B cell (primary cell): ENCODE measurements around the gene LY9.

ENCODE experiments used
- EZH2 ChIP-seq: IDR thresholded peaks from 2 replicates; pipeline ENCODE4 v1.6.1; 2012; ENCODE audit warnings: borderline replicate concordance, low read depth, mild to moderate bottlenecking, moderate library complexity, low read length; ENCODE audit not compliant: insufficient read depth, poor library complexity, severe bottlenecking
- TF ChIP-seq, protein P1 (sequence below): fragments of 200-600 bp; IDR thresholded peaks from one replicate; pipeline ENCODE4 v1.8.0; 2022; ENCODE audit warnings: antibody characterized with exemption, mild to moderate bottlenecking

DNA sequence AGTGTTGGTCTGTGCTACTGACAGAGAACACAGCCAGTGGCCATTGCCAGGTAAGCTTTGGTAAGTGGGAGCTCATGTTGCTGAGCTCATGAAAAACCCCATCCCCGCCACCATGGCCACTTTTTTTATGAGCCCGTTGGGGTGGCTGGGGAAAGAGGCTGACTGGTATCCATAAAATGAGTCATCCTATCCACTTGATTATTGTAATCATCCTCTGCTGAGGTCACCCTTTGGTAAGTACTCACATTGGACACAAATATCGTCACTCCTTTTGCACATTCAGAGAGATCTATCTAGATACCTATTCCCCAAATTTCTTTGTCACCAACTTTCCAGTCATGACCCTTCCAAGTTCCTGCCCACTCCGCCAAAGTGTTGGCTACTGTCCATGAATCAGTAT is 34.9 kb upstream of the LY9 start:
- TF ChIP-seq, protein P1, sequence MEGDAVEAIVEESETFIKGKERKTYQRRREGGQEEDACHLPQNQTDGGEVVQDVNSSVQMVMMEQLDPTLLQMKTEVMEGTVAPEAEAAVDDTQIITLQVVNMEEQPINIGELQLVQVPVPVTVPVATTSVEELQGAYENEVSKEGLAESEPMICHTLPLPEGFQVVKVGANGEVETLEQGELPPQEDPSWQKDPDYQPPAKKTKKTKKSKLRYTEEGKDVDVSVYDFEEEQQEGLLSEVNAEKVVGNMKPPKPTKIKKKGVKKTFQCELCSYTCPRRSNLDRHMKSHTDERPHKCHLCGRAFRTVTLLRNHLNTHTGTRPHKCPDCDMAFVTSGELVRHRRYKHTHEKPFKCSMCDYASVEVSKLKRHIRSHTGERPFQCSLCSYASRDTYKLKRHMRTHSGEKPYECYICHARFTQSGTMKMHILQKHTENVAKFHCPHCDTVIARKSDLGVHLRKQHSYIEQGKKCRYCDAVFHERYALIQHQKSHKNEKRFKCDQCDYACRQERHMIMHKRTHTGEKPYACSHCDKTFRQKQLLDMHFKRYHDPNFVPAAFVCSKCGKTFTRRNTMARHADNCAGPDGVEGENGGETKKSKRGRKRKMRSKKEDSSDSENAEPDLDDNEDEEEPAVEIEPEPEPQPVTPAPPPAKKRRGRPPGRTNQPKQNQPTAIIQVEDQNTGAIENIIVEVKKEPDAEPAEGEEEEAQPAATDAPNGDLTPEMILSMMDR: no peak
- TF ChIP-seq EZH2: no peak
